Skeletal muscle cell (primary cell): ENCODE results near the gene CYSLTR1.
"Not testable (repeated sequence)": the region's sequence is repeated elsewhere in the genome, so short reads cannot be mapped to it uniquely, and the experiment has no call there.

Experiments used
- DNase-seq: peaks from one replicate; pipeline ENCODE4 v3.0.0-alpha.2; 2010; ENCODE audit warnings: low read depth
- H3K4me3 ChIP-seq: 2 replicates; pipeline ENCODE4 v1.5.1; 2011; ENCODE audit warnings: low read depth, mild to moderate bottlenecking, control low read depth, low read length, moderate library complexity

Gene CYSLTR1, protein sequence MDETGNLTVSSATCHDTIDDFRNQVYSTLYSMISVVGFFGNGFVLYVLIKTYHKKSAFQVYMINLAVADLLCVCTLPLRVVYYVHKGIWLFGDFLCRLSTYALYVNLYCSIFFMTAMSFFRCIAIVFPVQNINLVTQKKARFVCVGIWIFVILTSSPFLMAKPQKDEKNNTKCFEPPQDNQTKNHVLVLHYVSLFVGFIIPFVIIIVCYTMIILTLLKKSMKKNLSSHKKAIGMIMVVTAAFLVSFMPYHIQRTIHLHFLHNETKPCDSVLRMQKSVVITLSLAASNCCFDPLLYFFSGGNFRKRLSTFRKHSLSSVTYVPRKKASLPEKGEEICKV

DNA sequence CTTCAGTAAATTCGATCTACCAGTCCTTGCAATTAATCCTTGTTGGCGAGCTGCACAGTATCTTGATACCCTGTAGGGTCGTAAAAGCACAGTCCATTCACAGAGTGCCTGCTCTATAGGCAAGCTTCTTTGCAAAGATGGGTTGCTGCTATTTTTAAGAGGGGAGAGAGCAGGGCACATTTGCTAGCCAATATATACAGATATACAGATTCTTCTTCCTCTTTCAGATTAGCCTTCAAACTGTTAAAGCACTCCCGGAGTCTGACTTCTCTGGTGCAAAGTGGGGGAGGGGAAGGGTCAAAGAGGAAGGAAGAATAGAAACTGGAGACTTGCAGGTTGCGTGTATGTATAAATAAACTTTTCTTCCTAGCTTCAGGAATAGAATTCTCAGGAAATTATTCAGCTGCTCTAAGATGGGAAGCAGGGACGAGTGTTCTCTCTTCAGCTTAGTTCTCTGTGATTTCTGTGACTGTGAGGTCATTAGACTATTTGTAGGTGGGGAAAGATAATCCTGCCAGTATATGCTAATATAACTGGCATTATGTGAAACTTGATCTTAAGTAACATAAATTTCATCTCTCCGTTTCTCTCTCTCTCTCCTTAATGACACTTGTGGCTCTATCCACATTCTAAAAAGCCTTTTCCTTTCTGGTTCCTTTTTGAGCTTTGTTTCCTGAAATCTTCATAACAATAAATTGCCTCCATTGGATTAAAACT, at the start of gene CYSLTR1:
TSS of gene CYSLTR1 (minus strand) at position 242 of the 717 bp plus-strand sequence. CDS start 53,865 bp downstream, outside the sequence.
- no peak within 1 kb of the TSS for H3K4me3 ChIP-seq
- no peak for DNase-seq

DNA sequence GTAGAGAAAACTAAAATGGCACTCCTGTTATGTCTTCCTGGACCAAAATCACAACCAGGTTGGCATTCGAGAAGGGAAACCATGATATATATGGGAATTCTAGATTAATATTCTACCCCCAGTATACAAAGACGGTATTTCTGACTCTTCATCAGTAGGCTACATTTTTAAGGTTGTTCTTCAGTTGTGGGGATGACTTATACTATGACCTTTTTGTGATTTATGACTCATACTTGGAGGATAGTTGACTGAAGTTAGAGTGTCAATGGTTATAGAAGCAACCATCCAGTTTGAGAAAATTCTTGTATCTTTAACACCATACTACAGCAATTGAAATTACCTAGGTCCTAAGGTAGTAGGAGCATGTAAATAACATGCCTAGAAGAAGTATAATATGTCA, 49.8 kb upstream of the CYSLTR1 start:
- DNase-seq, result no peak

GRCh38 chrX:78375894-78376293, 48.5 kb upstream of the CYSLTR1 start:
- DNase-seq, result no peak
- H3K4me3 ChIP-seq, result no peak overlapping the region

More for the DNA sequence above, 49.8 kb upstream of the CYSLTR1 start:
- H3K4me3 ChIP-seq, result no peak overlapping the region

DNA sequence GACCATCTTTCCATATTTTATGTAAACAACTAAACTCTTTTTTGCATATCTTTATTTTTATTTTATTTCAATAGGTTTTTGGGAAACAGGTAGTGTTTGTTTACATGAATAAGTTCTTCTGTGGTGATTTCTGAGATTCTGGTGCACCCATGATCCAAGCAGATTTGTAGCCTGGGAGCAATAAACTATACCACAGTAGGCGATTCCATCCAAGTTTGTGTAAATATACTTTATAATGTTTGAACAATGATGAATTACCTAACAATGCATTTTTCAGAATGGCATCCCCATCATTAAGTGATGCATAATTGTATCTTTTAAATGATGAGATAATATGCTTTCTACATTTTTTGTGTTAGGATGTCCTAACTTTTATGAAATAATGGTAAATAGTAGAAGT, 39.2 kb upstream of the CYSLTR1 start:
- H3K4me3 ChIP-seq, result no peak overlapping the region
- DNase-seq, result no peak

GRCh38 chrX:78357342-78358055, 30.1 kb upstream of the CYSLTR1 start:
- H3K4me3 ChIP-seq, result no peak overlapping the region

GRCh38 chrX:78333521-78333920, 6.1 kb upstream of the CYSLTR1 start:
- H3K4me3 ChIP-seq, result no peak overlapping the region
- DNase-seq, result no peak

More at GRCh38 chrX:78357342-78358055, 30.1 kb upstream of the CYSLTR1 start:
- DNase-seq, result no peak

DNA sequence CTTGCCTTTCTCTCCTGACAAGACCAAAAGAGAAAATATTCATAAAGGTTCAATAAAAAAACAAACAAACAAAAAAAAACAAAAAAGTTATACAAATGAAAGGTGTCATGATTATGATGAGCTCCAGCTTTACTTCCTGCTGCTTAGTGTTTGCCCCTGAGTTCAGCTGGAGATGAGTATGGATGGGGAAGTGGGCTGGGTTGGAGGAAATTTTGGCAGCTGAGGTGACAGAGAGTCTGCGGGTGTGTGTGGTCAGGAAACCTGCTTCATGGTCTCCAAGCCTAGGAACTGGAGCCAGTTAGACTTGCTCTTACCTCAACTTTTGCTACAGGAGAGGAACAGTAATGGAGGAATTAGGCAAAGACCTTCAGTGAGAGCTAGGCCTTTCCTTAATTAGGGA, 4.3 kb upstream of the CYSLTR1 start:
- no peak overlapping the region for H3K4me3 ChIP-seq
- no peak for DNase-seq

DNA sequence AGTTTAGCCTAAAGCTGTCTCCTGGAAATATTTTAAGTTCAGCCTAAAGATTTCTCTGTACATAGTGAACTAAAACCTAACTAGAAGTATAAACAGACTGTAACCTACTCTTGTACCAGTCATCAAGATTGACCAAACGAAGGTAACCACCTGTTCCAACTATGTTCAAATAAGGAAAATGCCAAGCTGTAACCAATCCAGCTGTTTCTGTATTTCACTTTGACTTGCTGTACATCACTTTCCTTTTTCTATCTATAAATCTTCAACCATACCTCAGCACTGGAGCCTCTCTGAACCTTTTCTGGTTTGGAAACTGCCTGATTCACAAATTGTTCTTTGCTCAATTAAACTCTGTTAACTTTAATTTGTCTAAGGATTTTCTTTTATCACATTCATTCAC, 3.1 kb upstream of the CYSLTR1 start:
- H3K4me3 ChIP-seq, result no peak overlapping the region
- no peak for DNase-seq

DNA sequence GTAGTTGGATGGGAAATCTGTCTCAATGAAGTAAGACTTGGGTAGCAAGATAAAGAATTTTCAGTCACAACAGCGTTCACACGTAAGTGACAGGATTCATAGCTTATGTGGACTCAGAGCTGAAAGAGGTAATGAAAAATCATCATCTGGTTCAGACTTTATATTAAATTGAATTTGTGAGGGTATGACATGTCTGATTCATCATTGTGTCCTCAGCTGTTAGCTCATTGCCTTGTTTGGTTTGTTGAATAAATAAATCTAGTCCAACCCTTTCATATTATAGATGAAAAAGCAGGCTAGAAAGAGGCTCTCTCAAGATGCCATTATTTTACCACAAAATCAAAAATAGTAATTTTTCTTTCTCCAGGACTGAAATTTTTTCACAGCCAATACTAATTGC, 2.7 kb upstream of the CYSLTR1 start:
- DNase-seq, result no peak
- H3K4me3 ChIP-seq, result no peak overlapping the region

DNA sequence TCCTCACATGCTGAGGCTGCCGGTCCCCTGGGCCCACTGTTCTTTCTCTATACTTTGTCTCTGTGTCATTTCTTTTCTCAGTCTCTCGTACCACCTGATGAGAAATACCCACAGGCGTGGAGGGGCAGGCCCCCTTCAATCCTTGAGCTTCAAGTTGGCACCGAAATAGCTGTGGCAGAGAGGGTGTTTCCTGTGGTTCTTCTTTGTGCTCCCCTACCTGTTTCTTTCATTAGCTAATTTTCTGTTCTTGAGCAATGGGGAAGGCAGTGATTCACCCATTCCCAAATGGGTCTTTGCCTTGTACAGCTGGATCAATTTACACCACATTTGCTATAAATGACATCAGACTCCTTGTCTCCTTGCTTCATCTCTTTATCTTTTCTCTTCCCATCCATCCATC, 2.1 kb upstream of the CYSLTR1 start:
- DNase-seq, result no peak
- no peak overlapping the region for H3K4me3 ChIP-seq

- H3K4me3 ChIP-seq, result no peak overlapping the region
- DNase-seq, result no peak
Observed at GRCh38 chrX:78326401-78326800, 1.0 kb downstream of the CYSLTR1 start.

DNA sequence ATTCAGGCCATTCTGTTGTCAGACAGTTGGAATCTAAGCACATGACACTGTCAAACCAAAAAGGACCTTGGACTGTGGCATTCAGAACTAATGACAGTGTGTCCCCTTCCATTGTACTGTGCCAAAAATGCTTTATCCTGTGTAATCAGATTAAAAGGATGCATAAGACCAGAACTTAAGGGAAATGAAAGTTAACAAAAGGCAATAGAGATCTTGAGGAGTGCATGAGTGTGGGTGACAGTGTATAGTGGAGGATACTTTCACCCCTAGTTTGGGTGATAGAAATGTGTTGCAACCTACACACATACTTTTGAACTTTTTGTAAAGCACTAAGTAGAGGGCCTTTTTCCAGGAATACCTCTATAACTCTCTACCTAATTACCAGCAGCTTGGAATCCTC, 4.5 kb downstream of the CYSLTR1 start:
- no peak overlapping the region for H3K4me3 ChIP-seq
- DNase-seq, result no peak

GRCh38 chrX:78321809-78322208, 5.6 kb downstream of the CYSLTR1 start:
- DNase-seq, result no peak

GRCh38 chrX:78316265-78316664, 11.1 kb downstream of the CYSLTR1 start:
- no peak for DNase-seq
- H3K4me3 ChIP-seq, result no peak overlapping the region

More at GRCh38 chrX:78321809-78322208, 5.6 kb downstream of the CYSLTR1 start:
- H3K4me3 ChIP-seq, result no peak overlapping the region

GRCh38 chrX:78315745-78316144, 11.7 kb downstream of the CYSLTR1 start:
- DNase-seq, result no peak

GRCh38 chrX:78314561-78314960, 12.8 kb downstream of the CYSLTR1 start:
- no peak overlapping the region for H3K4me3 ChIP-seq
- no peak for DNase-seq

More at GRCh38 chrX:78315745-78316144, 11.7 kb downstream of the CYSLTR1 start:
- H3K4me3 ChIP-seq, result no peak overlapping the region

GRCh38 chrX:78313526-78313925, 13.9 kb downstream of the CYSLTR1 start:
- DNase-seq, result no peak
- no peak overlapping the region for H3K4me3 ChIP-seq

DNA sequence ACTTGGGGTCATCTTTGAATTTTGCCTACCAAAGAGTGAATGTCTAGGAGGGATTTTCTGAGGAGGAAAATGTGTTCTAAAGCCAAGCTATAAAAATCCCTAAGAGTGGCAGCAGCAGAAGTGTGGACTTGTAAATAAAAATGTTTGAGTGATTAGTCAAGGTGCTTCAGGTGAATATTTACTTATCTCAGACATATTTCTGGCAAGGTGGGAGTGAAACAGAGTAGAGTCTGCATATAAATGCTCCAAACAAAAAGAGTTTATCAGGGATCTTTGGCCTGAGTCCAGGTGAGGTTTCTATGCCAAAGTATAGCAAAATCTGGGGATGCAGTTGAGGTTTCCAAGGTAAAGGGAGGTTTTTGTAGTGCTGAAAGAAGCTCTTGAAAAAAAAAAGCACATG, 19.7 kb downstream of the CYSLTR1 start:
- DNase-seq, result no peak
- H3K4me3 ChIP-seq, result no peak overlapping the region

GRCh38 chrX:78303086-78303485, 24.3 kb downstream of the CYSLTR1 start:
- H3K4me3 ChIP-seq, result no peak overlapping the region
- no peak for DNase-seq

DNA sequence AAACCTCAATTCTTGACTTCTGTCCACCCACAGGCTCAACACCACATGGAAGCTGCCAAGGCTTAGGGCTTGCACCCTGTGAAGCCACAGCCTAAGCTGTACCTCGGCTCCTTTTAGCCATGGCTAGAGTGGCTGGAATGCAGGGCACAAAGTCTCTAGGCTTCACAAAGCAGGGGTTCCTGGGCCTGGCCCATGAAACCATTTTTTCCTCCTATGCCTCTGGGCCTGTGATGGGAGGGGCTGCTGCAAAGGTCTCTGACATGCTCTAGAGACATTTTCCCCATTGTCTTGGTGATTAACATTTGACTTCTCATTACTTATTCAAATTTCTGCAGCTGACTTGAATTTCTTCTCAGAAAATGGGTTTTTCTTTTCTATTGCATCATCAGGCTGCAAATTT, 26.5 kb downstream of the CYSLTR1 start:
- H3K4me3 ChIP-seq, DNase-seq: not testable (repeated sequence)
